LNCaP clone FGC (cell line): ENCODE data around the gene RUNDC1.

Experiments
- DNase-seq: peaks from one replicate; pipeline ENCODE4 v3.0.0-alpha.2; 2011; ENCODE audit warnings: low read depth
- H3K4me3 ChIP-seq: 2 replicates; pipeline ENCODE4 v1.5.1; 2011; ENCODE audit warnings: mild to moderate bottlenecking, low read depth, low read length, control low read depth
- TF ChIP-seq, protein P1 (sequence below): IDR thresholded peaks from 2 replicates; pipeline ENCODE4 v1.5.1; 2012; ENCODE audit warnings: mild to moderate bottlenecking; ENCODE audit not compliant: control insufficient read depth, insufficient read depth; ENCODE audit errors: extremely low read depth

The RUNDC1 gene

DNA sequence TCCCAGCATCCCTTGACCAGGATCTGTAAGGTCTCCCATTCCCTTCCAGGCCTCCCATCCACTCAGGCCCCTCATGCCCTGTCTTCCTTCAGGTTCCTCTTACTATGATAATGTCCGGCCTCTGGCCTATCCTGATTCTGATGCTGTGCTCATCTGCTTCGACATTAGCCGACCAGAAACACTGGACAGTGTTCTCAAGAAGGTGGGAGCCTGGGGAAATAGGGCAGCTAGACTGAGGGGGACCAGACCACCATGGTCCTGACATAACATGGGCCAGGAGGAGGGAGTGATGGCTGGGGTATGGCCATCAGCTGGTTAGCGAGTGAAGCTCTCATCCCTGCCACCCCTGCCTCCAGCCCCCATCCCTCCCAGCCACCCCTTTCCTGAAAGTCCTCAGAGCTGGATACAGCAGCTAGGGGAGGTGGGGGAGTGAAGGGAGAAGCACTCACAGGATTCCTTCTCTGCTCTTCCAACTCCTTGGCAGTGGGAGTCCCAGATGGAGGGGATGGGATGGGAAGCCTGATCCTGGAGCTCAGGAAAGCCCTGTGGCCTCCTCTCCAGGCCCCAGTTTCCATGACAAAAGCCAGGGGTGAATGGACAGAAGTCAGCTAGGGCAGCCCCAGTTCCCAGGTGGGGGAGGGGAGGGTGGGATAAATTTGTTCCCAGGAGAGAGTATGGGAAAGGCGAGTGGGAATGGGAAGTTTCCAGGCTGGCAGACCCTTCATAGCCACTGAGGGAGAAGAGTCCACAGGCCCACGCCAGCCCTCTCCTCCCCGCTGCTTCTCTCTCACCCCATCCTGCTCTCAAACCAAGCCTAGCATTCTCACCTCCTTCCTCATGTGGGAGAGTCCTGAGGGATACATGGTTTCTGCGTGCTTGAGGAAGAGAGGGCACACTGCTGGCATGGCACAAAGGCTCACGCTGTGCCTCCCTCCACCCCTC is 47.0 kb downstream of the RUNDC1 start:
- DNase-seq, result no peak
- no peak overlapping the region for H3K4me3 ChIP-seq
- TF ChIP-seq, protein P1, sequence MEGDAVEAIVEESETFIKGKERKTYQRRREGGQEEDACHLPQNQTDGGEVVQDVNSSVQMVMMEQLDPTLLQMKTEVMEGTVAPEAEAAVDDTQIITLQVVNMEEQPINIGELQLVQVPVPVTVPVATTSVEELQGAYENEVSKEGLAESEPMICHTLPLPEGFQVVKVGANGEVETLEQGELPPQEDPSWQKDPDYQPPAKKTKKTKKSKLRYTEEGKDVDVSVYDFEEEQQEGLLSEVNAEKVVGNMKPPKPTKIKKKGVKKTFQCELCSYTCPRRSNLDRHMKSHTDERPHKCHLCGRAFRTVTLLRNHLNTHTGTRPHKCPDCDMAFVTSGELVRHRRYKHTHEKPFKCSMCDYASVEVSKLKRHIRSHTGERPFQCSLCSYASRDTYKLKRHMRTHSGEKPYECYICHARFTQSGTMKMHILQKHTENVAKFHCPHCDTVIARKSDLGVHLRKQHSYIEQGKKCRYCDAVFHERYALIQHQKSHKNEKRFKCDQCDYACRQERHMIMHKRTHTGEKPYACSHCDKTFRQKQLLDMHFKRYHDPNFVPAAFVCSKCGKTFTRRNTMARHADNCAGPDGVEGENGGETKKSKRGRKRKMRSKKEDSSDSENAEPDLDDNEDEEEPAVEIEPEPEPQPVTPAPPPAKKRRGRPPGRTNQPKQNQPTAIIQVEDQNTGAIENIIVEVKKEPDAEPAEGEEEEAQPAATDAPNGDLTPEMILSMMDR, result no peak

DNA sequence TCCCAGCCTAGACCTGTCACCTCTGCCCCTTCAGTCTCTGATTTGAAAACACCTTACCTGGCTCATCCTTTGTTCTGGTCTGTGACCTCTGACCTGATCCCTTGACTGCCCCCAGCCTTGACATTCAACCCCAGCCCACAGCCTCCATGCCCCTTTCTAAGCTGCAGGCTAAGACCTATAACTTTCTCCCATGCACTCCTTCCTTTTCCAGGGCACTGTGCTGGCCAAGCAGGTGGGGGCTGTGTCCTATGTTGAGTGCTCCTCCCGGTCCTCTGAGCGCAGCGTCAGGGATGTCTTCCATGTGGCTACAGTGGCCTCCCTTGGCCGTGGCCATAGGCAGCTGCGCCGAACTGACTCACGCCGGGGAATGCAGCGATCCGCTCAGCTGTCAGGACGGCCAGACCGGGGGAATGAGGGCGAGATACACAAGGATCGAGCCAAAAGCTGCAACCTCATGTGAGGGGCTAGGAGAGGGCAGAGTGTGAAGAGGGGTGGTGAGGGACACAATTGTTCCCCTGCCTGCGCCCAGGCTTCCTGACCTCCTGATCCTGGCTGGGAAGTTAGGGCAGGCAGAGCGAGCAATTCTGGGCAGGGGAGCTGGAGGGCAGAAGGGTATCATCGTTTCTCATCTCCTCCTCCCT is 48.0 kb downstream of the RUNDC1 start:
- no peak overlapping the region for H3K4me3 ChIP-seq
- TF ChIP-seq, protein P1, result no peak

DNA sequence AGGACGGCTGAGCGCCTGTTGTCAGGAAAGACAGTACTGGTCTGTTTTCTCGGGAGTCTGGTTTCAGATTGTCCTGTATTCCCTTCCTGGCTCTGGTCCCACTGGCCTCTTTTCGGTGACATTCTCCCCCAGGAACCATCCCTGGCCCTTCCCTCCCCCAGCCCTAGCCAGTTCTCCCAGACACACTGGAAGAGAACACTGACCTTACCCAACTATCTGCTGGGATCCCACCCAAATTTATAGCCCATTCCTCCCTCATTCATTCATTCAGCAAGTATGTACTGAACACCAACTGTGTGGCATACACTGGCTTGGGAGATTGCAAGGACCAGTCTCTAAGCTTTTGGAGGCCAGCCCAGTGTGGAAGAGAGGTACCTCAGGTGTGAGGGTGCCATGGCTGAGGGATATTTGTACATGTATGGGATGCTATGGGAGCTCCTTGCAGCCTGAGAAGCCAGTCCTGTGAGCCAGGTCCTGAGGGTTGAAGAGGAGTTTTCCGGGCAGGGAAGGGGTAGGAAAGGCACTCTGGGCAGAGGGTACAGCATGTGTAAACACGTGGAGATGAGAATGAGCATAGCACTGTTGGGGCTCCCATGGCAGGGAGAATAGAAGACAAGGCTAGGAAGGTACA is 49.9 kb downstream of the RUNDC1 start:
- no peak overlapping the region for H3K4me3 ChIP-seq
- TF ChIP-seq, protein P1, result no peak
- no peak for DNase-seq

More for the DNA sequence above, 48.0 kb downstream of the RUNDC1 start:
- DNase-seq, result no peak

DNA sequence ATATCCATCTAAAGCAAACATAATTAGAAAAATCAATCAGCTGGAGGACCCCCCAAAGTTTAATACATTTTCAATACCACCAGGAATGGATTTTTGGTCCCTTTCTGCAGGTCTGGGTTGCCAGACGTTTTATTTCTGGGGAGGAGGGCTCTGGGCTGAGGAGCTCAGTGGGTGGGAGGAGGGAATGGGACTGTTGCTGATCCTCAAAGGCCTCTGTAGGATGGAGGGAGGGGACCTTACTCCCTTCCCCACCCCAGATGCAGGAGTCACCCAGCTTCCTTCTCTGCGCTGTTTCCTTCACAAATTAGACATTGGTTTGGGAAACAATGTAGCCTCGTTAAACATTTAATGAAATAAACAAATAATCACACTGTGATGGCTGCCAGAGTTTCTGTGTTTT is 51.3 kb downstream of the RUNDC1 start:
- TF ChIP-seq, protein P1, result no peak
- no peak for DNase-seq
- H3K4me3 ChIP-seq, result no peak overlapping the region

DNA sequence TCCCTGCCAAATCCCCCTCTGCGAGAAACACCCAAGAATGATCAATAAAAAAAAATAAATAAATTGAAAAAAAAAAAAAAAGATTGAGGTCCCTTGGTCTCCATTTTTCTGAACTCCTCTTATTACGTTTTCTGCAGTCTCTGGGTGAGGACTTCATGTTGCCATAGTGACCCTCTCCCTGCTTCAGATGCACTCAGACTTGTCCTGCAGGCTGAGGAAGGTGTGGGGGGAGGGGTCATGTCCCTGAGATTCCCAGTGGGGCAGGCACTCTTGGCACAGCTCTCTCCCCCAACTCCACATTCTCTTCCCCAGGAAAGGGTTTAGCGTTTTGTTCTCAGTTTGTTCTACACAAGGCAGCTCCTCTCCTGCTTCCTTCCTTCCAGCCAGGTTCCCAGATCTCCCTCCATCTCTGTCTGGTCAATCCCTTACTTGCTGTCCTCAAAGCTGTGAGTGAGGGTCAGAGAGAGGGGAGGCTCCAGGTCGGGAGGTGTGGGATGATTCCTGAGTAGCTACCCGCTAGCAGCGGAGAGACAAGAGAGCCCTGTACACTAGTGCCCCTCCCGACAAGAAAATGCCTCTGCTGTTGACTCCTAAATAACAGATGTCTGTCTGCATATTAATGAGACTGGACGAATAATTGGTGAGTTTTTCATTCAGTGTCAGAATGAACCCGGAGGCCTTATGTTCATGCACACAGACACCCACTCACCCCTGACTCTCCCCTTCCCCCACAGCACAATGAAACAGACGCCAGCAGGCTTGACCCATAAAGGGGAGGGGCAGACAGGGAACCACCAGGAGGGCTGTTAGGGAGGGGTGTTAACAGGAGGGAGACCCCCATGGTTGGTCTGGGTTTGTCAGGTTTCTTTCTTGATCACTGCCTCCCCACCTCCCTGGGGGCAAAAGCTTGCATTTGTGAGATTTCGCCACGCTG is 53.9 kb downstream of the RUNDC1 start:
- no peak overlapping the region for H3K4me3 ChIP-seq
- TF ChIP-seq, protein P1, result no peak
- no peak for DNase-seq

DNA sequence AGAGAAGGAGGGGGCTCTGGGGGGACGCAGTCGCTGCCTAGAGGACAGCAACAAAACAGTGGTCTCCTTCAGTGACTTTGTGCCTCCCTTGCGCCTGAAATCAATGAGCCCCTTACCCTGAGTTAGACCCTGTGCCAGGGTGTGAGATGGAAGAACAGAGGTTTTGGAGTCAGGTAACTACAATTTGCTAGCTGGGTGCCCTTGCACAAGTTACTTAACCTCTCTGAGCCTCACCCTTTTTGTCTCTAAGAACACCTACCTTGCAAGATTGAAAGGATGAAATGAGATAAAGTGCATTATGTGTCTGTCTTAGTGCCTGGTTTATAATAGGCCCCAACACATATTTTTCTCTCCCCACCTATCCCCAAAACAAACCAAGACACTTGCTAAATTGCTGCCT is 54.5 kb downstream of the RUNDC1 start:
- H3K4me3 ChIP-seq, result no peak overlapping the region
- DNase-seq, result no peak
- TF ChIP-seq, protein P1, result no peak
